NCI-H2196 treated with DMSO at 0.1 percent for 48 hours (cell line): ENCODE data around the gene SPTA1.

ENCODE experiments used
- DNase-seq: peaks from one replicate; lab custom pipeline; 2025; ENCODE audit not compliant: unreplicated experiment; lab: John Stamatoyannopoulos, UW

Gene SPTA1

DNA sequence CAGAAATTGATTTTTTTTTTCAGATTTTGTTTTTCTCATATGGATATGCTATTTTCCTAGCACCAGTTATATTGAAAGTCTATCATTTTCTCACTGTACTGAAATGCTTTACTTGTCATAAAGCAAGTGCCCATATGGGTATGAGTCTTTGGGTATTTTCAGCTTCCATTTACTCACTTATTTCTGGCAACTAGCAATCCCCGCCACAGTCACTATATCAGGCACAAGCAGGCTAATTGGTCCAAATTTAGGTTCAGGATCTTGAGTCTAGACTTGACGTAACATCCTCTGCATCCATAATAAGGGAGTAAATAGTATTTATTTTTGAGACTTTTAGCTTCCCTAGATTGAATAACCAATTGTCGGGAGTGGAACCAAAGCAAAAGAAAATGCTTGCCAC lies 109.0 kb downstream of the SPTA1 start:
- DNase-seq: no peak

DNA sequence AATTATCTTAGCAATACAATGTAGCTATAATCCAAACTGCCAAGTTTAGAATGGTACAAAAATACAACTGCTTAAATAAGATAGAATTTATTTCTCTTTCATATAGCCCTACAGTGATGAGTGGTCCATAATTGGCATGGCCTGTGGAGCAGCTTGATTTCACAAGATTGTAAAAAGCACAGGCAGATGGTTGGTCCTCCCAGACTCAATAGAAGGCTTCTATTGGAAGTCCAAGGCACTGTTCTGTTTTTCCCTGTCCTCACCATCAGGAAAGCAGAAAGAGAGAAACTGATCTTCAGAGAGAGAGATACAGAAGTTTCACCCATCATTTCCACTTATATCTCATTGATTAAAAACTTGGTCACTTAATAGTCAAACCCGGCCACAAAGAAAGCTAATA lies 114.3 kb downstream of the SPTA1 start:
- DNase-seq: no peak

DNA sequence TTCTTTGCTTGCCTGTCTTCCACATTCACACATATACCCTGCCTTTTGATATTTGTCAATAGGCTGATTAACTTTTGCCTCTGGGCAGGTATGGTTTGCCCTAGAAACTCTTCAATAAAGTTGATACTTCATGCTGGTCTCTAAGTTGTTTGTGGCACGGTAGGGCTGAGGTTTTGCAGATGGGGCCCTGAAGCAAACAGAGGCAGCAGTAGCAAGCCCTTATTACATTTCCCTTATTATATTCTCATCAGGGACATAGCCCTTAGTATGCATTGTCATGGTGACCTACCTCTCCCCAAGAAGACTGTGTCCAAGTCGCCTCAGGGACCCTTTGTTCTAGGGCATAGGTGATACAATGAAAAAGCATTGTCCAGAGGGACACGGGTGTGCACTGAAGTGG lies 116.0 kb downstream of the SPTA1 start, which contains the start of gene OR6P1:
Gene OR6P1, minus strand, starts transcription at position 101 of the 400 bp plus-strand sequence. CDS start 6,976 bp downstream, outside the sequence.
- no peak for DNase-seq

- DNase-seq: no peak
Measured at GRCh38 chr1:158564608-158565007, 121.9 kb downstream of the SPTA1 start.

- no peak for DNase-seq
Measured at GRCh38 chr1:158563853-158564252, 122.7 kb downstream of the SPTA1 start.
